ENCODE results near the gene ACTR8. TPM values are rescaled to one million over a fixed set of nuclear protein-coding genes. Genes with fewer than 3 reads are reported as not detected.

ACTR8 gene
- total and polyA plus RNA-seq, 2 of the 13 experiments (the other 11 are each of a cell fraction or from before 2014, with no cell fraction given): 15.5 to 29.0 TPM

DNA sequence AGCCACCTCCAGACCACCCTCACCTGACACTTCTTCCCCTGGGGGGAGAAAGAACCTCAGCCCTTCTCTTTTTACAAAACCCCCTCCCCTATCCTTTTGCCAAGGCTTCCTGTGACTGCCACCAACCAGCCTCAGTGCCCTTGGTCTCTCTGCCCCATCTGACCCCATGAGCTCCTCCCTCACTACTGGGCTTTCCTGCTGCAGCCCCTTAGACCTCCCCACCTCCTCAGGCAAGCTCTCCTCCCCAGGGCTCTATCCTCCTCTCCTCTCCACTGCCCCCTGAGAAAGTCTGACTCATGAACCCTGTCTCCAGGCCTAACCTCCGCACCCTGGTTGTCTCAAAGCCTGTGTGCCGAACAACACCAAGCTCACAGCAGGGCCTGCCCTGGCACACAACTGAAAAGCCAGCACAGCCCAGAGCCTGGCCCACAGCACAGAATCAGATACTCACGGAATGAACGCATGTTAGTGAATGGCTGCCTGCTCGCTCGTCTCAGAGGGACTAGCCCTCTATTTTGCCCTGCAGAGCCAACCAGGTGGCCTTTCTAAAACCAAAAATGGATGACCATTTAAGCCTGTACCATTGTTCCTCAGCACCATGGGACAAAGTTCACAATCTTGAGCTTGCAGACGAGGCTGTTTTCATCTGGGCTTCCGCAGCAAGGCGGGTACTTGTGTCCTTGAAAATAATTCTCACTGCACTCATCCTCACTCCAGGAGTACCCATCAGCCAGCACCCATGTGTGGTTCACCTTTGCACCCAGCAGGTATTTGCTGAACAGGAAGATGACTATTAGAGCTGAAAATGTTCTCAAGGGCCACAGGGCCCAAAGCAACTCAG is 37.5 kb downstream of the ACTR8 start (continued):
- TF ChIP-seq ZNF510 (CRISPR knock-in tag; IDR thresholded peaks at IDR 0.05; ENCODE audit: low read depth): no peak
- no peak for TF ChIP-seq ZNF460 (CRISPR knock-in tag; IDR thresholded peaks at IDR 0.05; ENCODE audit: borderline replicate concordance)
- TF ChIP-seq ZNF607 (CRISPR knock-in tag; IDR thresholded peaks at IDR 0.05; ENCODE audit: borderline replicate concordance): no peak
- no peak for TF ChIP-seq ZNF205 (CRISPR knock-in tag; IDR thresholded peaks at IDR 0.05)
- peak; percentile 58; the same call in 1 of the 2 replicates for TF ChIP-seq ZNF160 (CRISPR knock-in tag; IDR thresholded peaks at IDR 0.05)
- TF ChIP-seq, protein P1, sequence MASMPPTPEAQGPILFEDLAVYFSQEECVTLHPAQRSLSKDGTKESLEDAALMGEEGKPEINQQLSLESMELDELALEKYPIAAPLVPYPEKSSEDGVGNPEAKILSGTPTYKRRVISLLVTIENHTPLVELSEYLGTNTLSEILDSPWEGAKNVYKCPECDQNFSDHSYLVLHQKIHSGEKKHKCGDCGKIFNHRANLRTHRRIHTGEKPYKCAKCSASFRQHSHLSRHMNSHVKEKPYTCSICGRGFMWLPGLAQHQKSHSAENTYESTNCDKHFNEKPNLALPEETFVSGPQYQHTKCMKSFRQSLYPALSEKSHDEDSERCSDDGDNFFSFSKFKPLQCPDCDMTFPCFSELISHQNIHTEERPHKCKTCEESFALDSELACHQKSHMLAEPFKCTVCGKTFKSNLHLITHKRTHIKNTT (CRISPR knock-in tag; IDR thresholded peaks at IDR 0.05): no peak
- TF ChIP-seq ARHGAP35 (CRISPR knock-in tag; IDR thresholded peaks at IDR 0.05; ENCODE audit: borderline replicate concordance): no peak
- TF ChIP-seq ETV6 (CRISPR knock-in tag; conservative IDR thresholded peaks at IDR 0.05): no peak
- TF ChIP-seq, protein P2, sequence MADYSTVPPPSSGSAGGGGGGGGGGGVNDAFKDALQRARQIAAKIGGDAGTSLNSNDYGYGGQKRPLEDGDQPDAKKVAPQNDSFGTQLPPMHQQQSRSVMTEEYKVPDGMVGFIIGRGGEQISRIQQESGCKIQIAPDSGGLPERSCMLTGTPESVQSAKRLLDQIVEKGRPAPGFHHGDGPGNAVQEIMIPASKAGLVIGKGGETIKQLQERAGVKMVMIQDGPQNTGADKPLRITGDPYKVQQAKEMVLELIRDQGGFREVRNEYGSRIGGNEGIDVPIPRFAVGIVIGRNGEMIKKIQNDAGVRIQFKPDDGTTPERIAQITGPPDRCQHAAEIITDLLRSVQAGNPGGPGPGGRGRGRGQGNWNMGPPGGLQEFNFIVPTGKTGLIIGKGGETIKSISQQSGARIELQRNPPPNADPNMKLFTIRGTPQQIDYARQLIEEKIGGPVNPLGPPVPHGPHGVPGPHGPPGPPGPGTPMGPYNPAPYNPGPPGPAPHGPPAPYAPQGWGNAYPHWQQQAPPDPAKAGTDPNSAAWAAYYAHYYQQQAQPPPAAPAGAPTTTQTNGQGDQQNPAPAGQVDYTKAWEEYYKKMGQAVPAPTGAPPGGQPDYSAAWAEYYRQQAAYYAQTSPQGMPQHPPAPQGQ (CRISPR knock-in tag; IDR thresholded peaks at IDR 0.05; ENCODE audit: borderline replicate concordance): no peak

Measured in HepG2 (cell line).